Body of pancreas (tissue), 4 donors: Measurements from ENCODE around the gene NOL4L.

Experiments
- CTCF ChIP-seq, 7 experiments: fragments of 450-650 bp in 4 of 7; fragments of 200-600 bp in 3 of 7; sonication (generic) in 3 of 7; IDR thresholded peaks; one replicate each; pipeline ENCODE4 v1.5.1; 2016 to 2019; ENCODE audit warnings: antibody characterized with exemption in 7 of 7
- POLR2A ChIP-seq, 3 donors: fragments of 450-650 bp; IDR thresholded peaks; one replicate each; pipeline ENCODE4 v1.6.1; 2016; ENCODE audit warnings: antibody characterized with exemption in 3 of 3, mild to moderate bottlenecking in 2 of 3

GRCh38 chr20:32598606-32599005 lies 13.5 kb upstream of the NOL4L start:
- TF ChIP-seq CTCF (IDR thresholded peaks at IDR 0.05) (no peak), POLR2A (IDR thresholded peaks at IDR 0.05) (no peak)
